ENCODE data around the gene ZNF408.

DNA sequence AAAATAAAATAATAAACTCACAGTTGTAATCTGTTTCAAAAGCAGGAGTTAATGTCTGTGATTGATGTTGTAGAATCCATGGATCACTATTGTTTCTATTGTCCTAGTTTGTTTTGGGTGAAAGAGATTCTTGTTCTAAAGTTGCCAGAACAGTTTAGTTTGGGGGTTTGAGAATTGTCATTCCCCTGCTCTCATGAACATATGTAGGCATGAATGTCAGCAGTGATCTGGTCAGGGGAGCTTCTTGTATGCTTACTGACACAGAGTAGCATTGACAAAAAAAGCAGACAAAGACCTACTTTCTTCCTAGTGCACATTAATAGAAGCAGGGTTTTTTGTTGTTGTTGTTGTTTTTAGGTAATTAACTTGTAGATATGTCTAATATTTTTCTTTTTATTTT lies 39.0 kb upstream of the ZNF408 start:
- TF ChIP-seq POLR2A (IDR thresholded peaks at IDR 0.05; ENCODE audit: low read depth, low read length) (no peak), POLR2AphosphoS5 (IDR thresholded peaks at IDR 0.05; ENCODE audit: low read depth, low read length) (no peak), TAF1 (IDR thresholded peaks at IDR 0.05; ENCODE audit: low read depth, low read length) (no peak)

All from GM12891 (cell line).